GM18505 (cell line): Measurements from ENCODE around the gene RIC1.

Source experiments
- ATAC-seq: cut with Tn5 transposase; IDR thresholded peaks from one replicate; pipeline ENCODE4 v1.9.1; 2021; ENCODE audit not compliant: unreplicated experiment
- POLR2A ChIP-seq: IDR thresholded peaks from 4 replicates; pipeline ENCODE4 v1.6.1; 2011; ENCODE audit warnings: borderline replicate concordance; ENCODE audit not compliant: insufficient read depth, insufficient read length; ENCODE audit errors: extremely low read depth

The RIC1 gene

GRCh38 chr9:5801739-5802113 lies 172.8 kb downstream of the RIC1 start:
- no peak for TF ChIP-seq POLR2A
- ATAC-seq: no peak

GRCh38 chr9:5805478-5805877 lies 176.6 kb downstream of the RIC1 start:
- ATAC-seq: no peak
- TF ChIP-seq POLR2A: no peak

- ATAC-seq: no peak
Measured at GRCh38 chr9:5811751-5812150, 182.8 kb downstream of the RIC1 start.

GRCh38 chr9:5813824-5814223 lies 184.9 kb downstream of the RIC1 start:
- no peak for TF ChIP-seq POLR2A
- ATAC-seq: no peak

More at GRCh38 chr9:5811751-5812150, 182.8 kb downstream of the RIC1 start:
- no peak for TF ChIP-seq POLR2A

- ATAC-seq: no peak
- no peak for TF ChIP-seq POLR2A
Measured at GRCh38 chr9:5815461-5815860, 186.6 kb downstream of the RIC1 start.

DNA sequence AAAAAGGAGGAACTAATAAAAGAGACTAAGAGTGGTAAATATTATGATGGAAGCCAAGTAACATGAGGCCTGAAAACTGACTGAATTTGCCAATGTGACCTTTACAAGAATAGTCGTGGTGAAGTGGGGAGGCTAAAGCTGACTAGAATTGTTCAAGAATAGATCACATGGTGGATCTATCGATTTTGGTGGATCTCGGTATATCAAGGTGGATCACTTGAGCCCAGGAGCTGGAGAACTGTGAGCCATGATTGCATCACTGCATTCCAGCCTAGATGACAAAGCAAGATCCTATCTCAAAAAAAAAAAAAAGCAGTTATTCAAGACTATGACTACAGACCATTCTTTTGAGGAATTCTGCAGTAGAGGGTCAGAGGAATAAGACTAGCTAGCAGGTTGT lies 189.0 kb downstream of the RIC1 start:
- TF ChIP-seq POLR2A: no peak
- ATAC-seq: no peak

- TF ChIP-seq POLR2A: no peak
- ATAC-seq: no peak
Measured at GRCh38 chr9:5818424-5819142, 189.7 kb downstream of the RIC1 start.

GRCh38 chr9:5819174-5819573 lies 190.3 kb downstream of the RIC1 start:
- ATAC-seq: no peak

GRCh38 chr9:5820425-5820824 lies 191.5 kb downstream of the RIC1 start:
- TF ChIP-seq POLR2A: no peak
- ATAC-seq: no peak

More at GRCh38 chr9:5819174-5819573, 190.3 kb downstream of the RIC1 start:
- TF ChIP-seq POLR2A: no peak

DNA sequence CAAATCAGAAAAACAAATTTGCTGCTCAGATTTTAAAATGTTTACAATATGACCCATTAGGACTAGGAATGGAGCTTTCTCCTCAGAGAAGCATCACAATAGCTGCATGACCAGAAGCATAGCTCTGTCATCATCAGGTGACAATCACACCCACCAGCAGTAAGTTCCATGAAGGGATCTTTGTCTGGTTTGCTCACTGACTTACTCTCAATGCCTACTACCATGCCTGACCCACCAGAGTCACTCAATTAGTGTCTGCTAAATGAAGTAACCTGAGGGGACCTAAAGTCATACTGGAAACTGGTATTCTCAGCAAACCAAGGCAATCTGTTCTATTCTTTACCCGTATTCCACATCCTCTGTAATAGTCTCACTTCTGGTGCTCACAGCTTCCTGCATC lies 196.3 kb downstream of the RIC1 start:
- no peak for ATAC-seq
- no peak for TF ChIP-seq POLR2A
